ENCODE results near the gene UAP1L1.

The UAP1L1 gene

DNA sequence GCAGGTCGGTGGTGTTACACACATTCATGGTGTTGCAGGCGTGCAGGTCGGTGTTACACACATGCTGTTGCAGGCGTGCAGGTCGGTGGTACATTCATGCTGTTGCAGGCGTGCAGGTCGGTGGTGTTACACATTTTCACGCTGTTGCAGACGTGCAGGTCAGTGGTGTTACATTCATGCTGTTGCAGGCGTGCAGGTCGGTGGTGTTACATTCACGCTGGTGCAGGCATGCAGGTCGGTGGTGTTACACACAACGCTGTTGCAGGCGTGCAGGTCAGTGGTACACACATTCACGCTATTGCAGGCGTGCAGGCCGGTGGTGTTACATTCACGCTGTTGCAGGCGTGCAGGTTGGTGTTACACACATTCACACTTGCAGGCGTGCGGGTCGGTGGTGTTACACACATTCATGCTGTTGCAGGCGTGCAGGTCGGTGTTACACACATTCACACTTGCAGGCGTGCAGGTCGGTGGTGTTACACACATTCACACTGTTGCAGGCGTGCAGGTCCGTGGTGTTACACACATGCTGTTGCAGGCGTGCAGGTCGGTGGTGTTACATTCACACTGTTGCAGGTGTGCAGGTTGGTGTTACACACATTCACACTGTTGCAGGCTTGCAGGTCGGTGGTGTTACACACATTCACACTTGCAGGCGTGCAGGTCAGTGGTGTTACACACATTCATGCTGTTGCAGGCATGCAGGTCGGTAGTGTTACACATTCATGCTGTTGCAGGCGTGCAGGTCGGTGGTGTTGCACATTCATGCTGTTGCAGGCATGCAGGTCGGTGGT, 26.1 kb downstream of the UAP1L1 start:
- no peak for DNase-seq

DNA sequence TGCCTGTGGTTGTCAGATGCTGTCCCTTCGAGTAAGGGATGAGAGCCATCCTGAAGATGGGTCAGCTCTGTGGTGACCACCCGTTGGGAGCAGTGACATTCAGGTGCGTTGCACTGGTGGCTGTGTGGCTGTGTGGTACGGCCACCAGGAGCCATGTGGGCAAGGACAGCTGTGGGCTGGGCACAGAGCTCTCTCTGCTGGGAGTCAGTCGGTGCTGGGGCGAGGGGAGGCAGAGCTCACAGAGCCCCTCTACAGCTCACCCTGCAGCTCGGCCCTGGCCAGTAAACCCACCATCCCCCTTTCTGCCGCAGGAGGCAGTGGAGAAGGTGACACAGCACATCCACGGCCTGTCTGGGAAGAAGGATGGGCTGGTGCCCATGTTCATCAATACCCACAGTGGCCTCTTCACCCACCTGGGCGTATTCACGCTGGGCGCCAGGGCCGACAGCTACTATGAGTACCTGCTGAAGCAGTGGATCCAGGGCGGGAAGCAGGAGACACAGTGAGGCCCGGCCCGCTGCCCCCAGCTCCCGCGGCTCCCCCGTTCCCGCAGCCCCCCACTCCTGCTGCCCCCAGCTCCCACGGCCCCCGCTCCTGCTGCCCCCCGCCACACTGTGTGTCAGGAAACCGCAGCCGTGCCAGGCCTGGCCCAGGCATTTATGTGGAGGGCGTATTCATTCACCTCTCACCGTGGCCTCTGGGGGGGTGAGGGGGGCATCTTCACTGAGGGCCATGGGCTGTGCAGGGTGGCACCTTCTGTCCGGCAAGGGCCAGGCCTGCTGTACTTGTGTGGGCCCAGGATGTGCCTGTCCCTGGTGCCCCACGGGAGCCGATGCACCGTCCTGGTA, 28.7 kb downstream of the UAP1L1 start:
- no peak for DNase-seq

- DNase-seq = no peak
Measured at GRCh38 chr9:137106662-137107250, 29.4 kb downstream of the UAP1L1 start.

DNA sequence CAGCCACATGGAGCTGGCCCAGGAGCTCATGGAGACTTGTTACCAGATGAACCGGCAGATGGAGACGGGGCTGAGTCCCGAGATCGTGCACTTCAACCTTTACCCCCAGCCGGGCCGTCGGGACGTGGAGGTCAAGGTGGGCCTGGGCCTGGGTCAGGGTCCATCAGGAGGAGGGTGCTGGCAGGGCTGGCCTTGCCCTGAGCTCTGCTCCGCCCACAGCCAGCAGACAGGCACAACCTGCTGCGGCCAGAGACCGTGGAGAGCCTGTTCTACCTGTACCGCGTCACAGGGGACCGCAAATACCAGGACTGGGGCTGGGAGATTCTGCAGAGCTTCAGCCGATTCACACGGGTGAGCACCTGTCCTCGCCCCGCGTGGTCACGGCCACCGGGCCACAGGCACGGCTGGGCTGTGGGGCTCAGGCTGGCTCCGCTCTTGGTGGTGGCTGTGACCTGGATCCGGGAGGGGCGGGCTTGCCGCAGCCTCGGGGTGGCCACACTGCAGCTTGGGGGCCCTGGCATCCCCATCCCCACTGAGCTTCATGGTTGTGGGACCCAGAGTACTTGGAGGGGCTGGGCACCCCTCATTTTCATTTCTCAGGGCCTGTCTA, 30.1 kb downstream of the UAP1L1 start:
- no peak for DNase-seq

- no peak for DNase-seq
Measured at GRCh38 chr9:137107982-137108381, 30.7 kb downstream of the UAP1L1 start.

DNA sequence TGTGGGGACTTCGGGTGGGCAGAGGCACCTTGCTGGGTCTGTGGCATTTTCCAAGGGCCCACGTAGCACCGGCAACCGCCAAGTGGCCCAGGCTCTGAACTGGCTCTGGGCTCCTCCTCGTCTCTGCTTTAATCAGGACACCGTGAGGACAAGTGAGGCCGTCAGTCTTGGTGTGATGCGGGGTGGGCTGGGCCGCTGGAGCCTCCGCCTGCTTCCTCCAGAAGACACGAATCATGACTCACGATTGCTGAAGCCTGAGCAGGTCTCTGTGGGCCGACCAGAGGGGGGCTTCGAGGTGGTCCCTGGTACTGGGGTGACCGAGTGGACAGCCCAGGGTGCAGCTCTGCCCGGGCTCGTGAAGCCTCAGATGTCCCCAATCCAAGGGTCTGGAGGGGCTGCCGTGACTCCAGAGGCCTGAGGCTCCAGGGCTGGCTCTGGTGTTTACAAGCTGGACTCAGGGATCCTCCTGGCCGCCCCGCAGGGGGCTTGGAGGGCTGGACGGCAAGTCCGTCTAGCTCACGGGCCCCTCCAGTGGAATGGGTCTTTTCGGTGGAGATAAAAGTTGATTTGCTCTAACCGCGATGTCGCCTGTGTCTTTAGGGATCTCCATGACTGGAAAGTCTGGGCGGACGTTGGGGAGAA, 31.4 kb downstream of the UAP1L1 start:
- no peak for DNase-seq

DNA sequence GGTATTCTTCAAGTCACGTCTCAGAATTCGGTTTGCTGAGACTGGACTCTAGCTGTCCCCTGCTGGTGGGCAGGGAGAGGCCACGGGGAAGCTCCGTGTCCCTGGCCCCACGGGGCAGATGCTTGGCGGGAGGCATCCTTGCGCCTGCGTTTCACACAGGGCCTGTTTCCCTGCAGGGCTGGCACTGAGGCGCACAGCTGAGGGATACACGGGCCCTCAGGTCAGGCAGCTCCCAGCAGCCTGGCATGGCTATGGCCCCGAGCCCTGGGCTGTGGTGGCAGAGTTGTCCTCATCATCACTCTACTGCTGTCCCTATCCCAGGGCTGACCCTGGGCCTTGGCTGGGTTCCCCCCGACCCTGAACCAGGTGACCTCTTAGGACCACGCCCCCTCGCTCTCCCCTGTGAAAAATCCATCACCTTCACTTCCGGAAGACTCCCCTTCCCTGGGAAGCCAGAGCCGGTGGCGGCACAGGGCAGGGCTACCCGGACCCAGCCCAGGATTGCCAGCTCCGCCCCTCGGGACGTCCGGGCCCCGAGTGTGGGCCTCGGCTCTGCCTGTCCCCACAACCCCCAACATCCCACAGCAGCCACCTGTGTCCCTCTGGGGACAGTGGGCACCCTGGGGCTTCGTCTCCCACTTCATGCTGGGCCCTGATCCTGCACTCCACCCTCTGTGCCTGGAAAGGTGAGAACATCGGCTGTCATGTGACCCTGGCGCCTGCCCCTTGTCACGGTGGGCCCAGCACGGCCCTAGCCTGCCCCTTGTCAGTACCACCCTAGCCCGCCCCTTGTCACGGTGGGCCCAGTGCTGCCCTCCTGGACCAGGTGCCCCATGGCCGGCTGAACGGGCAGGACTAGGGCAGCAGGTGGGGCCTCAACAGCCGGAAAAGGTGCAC, 32.2 kb downstream of the UAP1L1 start:
- no peak for DNase-seq

GRCh38 chr9:137110147-137110910, 33.0 kb downstream of the UAP1L1 start:
- no peak for DNase-seq

GRCh38 chr9:137110911-137111787, 33.8 kb downstream of the UAP1L1 start:
- DNase-seq = no peak

GRCh38 chr9:137111788-137112563, 34.7 kb downstream of the UAP1L1 start:
- no peak for DNase-seq

GRCh38 chr9:137112564-137113384, 35.5 kb downstream of the UAP1L1 start:
- DNase-seq = no peak

GRCh38 chr9:137113385-137114159, 36.3 kb downstream of the UAP1L1 start:
- no peak for DNase-seq

GRCh38 chr9:137114220-137114612, 36.9 kb downstream of the UAP1L1 start:
- DNase-seq = no peak

DNA sequence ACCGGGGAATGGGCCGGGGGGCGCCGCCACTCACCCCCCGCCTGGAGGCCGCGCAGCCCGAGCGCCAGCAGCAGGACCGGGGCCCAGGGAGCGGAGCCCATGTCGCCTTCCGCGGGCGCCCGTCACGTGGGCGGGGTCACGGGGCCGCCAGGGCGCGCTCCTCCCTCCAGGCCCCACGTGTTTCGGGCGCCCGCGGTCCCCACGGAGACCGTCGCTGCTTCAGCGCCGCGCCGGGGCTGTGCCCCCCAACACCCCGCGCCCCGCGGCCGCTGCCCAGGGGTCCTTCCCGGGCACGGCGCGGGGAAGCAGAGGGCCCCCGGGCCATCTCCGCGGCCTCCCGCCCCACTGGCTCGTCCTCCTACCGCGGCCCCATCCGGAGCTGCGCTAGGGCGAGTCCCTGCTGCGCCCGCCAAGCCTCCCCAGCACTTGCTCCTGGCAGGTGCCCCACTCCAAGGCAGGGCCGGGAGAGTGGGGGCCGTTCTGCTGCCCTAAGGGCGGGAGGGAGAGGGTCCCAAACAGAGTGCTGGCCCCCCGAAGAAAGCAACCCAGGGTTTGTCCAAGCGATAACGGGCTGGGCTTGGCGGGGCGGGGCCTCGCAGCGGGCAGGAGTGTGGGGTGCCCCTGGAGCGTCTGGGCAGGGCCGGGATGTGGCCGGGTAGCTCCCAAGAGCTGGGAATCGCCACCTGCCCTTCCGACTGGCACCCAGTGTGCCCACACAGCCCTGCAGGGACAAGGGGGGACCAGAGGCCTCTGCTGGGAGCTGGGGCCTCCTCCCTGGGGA, 37.5 kb downstream of the UAP1L1 start, which contains the start of gene DPP7:
DPP7 (minus strand) TSS at position 121 of the 781 bp plus-strand sequence; CDS start at position 101, 20 bp downstream.
- no peak for DNase-seq

- DNase-seq = no peak
Measured at GRCh38 chr9:137115394-137116026, 38.2 kb downstream of the UAP1L1 start.

GRCh38 chr9:137116027-137116507, 38.8 kb downstream of the UAP1L1 start:
- DNase-seq = no peak

Data from GOT3 (cell line).